Ishikawa (cell line): ENCODE measurements around the gene RNF20.

Experiments
- CEBPB ChIP-seq: IDR thresholded peaks from 2 replicates; pipeline ENCODE4 v1.6.1; 2012
- CREB1 ChIP-seq: IDR thresholded peaks from 2 replicates; pipeline ENCODE4 v1.6.1; 2012; ENCODE audit warnings: low read depth
- EGR1 ChIP-seq: IDR thresholded peaks from 2 replicates; pipeline ENCODE4 v1.6.1; 2012
- EP300 ChIP-seq: IDR thresholded peaks from 2 replicates; pipeline ENCODE4 v1.6.1; 2012; ENCODE audit warnings: borderline replicate concordance
- FOXM1 ChIP-seq: IDR thresholded peaks from 2 replicates; pipeline ENCODE4 v1.6.1; 2012; ENCODE audit warnings: low read depth, borderline replicate concordance
- NFIC ChIP-seq: IDR thresholded peaks from 2 replicates; pipeline ENCODE4 v1.6.1; 2012
- RAD21 ChIP-seq: IDR thresholded peaks from 2 replicates; pipeline ENCODE4 v1.6.1; 2012; ENCODE audit warnings: low read depth
- REST ChIP-seq: IDR thresholded peaks from 2 replicates; pipeline ENCODE4 v1.6.1; 2012; ENCODE audit warnings: low read depth, mild to moderate bottlenecking
- TAF1 ChIP-seq: IDR thresholded peaks from 2 replicates; pipeline ENCODE4 v1.6.1; 2012; ENCODE audit warnings: low read depth, mild to moderate bottlenecking
- TCF12 ChIP-seq: IDR thresholded peaks from 2 replicates; pipeline ENCODE4 v1.6.1; 2012; ENCODE audit warnings: low read depth
- TEAD4 ChIP-seq: IDR thresholded peaks from 2 replicates; pipeline ENCODE4 v1.6.1; 2012
- USF1 ChIP-seq: IDR thresholded peaks from 2 replicates; pipeline ENCODE4 v1.6.1; 2012
- YY1 ChIP-seq: IDR thresholded peaks from 2 replicates; pipeline ENCODE4 v1.6.1; 2012; ENCODE audit warnings: low read depth
- ZBTB7A ChIP-seq: IDR thresholded peaks from 2 replicates; pipeline ENCODE4 v1.6.1; 2012; ENCODE audit warnings: low read depth
- TF ChIP-seq, protein P1 (sequence below): IDR thresholded peaks from 2 replicates; pipeline ENCODE4 v1.6.1; 2012

RNF20 gene

DNA sequence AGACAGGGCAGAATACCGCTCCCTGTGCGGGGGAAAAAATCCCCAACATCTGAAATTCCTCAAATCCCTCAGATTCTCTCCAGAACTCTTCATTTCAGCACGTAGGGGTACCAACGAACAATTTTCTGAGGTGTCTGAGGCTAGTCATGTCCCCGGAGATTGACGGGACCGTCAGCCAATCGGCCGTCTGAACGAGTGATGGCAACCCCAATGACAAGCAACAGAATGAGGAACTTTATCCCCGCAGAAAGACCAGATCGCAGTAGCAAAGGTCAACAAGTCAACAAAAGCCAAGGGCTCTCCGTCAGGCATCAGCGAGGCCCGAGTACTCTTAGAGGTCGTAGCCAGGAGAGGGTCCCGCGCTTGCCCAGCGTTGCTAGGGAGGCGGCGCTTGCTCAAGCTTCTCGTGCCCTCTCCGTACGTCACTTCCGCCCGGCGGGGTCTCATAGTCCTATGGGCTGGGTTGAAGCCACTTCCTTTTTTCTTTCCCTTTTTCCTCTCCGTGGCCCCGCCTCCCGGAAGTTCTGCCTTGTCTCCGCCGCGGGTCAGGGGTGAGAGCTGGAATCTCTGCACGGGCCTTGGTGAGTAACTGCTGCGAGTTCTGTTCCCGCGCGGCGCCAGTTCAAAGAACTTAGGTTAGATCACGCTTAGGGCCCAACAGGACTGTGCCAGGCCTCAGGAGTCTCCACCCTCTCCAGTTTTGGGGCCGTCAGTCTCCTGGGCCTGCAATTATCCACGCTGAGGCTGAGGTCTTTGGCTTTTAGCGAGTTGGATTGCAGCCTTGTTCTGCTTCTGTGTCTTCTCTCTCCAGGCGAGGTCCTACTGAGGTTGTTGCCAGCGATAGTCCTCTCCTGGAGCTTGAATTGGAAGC is at the start of gene RNF20:
Gene RNF20 (plus strand): TSS at position 520 of the 871 bp plus-strand sequence. CDS start 1,571 bp downstream, outside the sequence.
- TF ChIP-seq YY1, result no peak
- peak; percentile 29; the same call in 1 of the 2 replicates for TF ChIP-seq TEAD4
- TF ChIP-seq, protein P1, sequence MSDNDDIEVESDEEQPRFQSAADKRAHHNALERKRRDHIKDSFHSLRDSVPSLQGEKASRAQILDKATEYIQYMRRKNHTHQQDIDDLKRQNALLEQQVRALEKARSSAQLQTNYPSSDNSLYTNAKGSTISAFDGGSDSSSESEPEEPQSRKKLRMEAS, result peak; percentile 32; the same call in 1 of the 2 replicates
- peak; percentile 82 for TF ChIP-seq CREB1
- 0 out of 2 replicates have a peak, but pooled peaks have one; percentile 20 for TF ChIP-seq CEBPB
- TF ChIP-seq USF1, result 0 out of 2 replicates have a peak, but pooled peaks have one; percentile 22
- TF ChIP-seq TCF12, result 0 out of 2 replicates have a peak, but pooled peaks have one; percentile 20
- no peak for TF ChIP-seq FOXM1

- TF ChIP-seq EGR1 (no peak), REST (no peak), EP300 (no peak), RAD21 (no peak), TAF1 (no peak), YY1 (no peak)
- TF ChIP-seq, protein P1, result no peak
Observed at GRCh38 chr9:101484046-101484445, 49.6 kb upstream of the RNF20 start.

DNA sequence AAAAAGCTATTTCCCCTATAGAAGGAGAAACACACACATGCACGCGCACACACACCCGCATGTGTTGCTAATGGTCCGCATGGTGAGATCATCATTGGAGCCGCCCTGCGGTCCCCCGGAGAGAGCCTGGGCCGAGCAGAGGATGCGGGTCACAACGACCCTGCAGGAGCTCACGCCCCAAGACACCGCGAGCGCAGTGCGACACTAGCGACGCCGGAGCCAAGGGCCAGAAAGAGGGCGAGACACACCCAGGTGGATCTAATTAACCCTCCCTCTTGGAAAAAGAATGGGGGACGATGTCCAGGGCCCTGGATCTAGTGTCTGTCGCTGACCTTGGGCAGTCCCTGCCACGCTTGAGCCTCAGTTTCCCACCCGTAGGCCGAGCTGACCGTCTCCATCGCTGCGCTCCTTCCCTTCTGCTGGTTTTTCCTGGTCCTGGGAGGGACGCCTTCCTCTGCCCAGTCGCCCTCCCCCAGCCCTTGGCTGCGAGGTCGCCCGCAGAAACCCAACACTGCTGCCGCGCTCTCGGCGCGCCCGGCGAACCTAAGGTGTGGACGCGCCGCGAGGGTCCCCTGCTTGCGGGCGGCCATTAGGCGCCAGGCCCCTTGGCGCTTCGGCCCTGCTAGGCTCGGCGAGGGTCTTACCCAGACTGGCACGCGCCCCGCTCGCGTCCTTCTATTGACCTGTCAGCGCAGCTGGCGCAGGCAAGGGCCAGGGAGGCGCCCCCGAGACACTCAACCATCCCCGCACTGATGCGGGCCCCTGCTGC is 47.5 kb upstream of the RNF20 start:
- TF ChIP-seq FOXM1, result no peak
- no peak for TF ChIP-seq REST
- TF ChIP-seq YY1, result no peak
- no peak for TF ChIP-seq EGR1
- no peak for TF ChIP-seq USF1
- TF ChIP-seq EP300, result no peak
- TF ChIP-seq TEAD4, result no peak
- TF ChIP-seq RAD21, result no peak
- no peak for TF ChIP-seq CEBPB
- TF ChIP-seq CREB1, result no peak
- no peak for TF ChIP-seq ZBTB7A
- TF ChIP-seq TCF12, result no peak
- no peak for TF ChIP-seq TAF1
- TF ChIP-seq, protein P1, result no peak
- TF ChIP-seq NFIC, result no peak

GRCh38 chr9:101486693-101487442 is 46.8 kb upstream of the RNF20 start:
- TF ChIP-seq, protein P1, result peak; percentile 74; the same call in 1 of the 2 replicates
- no peak for TF ChIP-seq FOXM1
- TF ChIP-seq TAF1, result no peak
- TF ChIP-seq USF1, result peak; percentile 76
- no peak for TF ChIP-seq EP300
- no peak for TF ChIP-seq REST
- TF ChIP-seq ZBTB7A, result no peak
- TF ChIP-seq CREB1, result no peak
- no peak for TF ChIP-seq TCF12
- TF ChIP-seq EGR1, result no peak
- TF ChIP-seq RAD21, result no peak; the same call in 1 of the 2 replicates
- TF ChIP-seq CEBPB, result no peak
- no peak for TF ChIP-seq YY1
- no peak for TF ChIP-seq TEAD4
